Nephron progenitor cell (in vitro differentiated cells): ENCODE data around the gene CNOT3.
A peak's percentile ranks its signal among the peaks of the same experiment; 100 is the strongest.
"Not testable (repeated sequence)": the region's sequence is repeated elsewhere in the genome, so short reads cannot be mapped to it uniquely, and the experiment has no call there.

ENCODE experiments used
- DNase-seq: peaks from one replicate; pipeline ENCODE4 v3.0.0; 2021
- H3K27ac Mint-ChIP-seq: 2 replicates; pipeline ENCODE4 v1.8.0; 2021; ENCODE audit warnings: mild to moderate bottlenecking, moderate library complexity, mixed read lengths
- H3K27me3 Mint-ChIP-seq: 2 replicates; pipeline ENCODE4 v1.8.0; 2021; ENCODE audit warnings: mild to moderate bottlenecking, low read depth, mixed read lengths; ENCODE audit not compliant: poor library complexity
- H3K36me3 Mint-ChIP-seq: 2 replicates; pipeline ENCODE4 v1.8.0; 2021; ENCODE audit warnings: low read depth, mixed read lengths
- H3K4me1 Mint-ChIP-seq: 2 replicates; pipeline ENCODE4 v1.8.0; 2021; ENCODE audit warnings: mixed read lengths
- H3K4me3 Mint-ChIP-seq: 2 replicates; pipeline ENCODE4 v1.8.0; 2021; ENCODE audit warnings: mild to moderate bottlenecking, moderate library complexity, mixed read lengths
- H3K9me3 Mint-ChIP-seq: 2 replicates; pipeline ENCODE4 v1.8.0; 2021; ENCODE audit warnings: mild to moderate bottlenecking, moderate library complexity, mixed read lengths
- TF ChIP-seq, protein P1 (sequence below): fragments of 200-600 bp; sonication (generic); IDR thresholded peaks from 2 replicates; pipeline ENCODE4 v1.5.0; 2021; ENCODE audit warnings: antibody characterized with exemption

CNOT3 gene

DNA sequence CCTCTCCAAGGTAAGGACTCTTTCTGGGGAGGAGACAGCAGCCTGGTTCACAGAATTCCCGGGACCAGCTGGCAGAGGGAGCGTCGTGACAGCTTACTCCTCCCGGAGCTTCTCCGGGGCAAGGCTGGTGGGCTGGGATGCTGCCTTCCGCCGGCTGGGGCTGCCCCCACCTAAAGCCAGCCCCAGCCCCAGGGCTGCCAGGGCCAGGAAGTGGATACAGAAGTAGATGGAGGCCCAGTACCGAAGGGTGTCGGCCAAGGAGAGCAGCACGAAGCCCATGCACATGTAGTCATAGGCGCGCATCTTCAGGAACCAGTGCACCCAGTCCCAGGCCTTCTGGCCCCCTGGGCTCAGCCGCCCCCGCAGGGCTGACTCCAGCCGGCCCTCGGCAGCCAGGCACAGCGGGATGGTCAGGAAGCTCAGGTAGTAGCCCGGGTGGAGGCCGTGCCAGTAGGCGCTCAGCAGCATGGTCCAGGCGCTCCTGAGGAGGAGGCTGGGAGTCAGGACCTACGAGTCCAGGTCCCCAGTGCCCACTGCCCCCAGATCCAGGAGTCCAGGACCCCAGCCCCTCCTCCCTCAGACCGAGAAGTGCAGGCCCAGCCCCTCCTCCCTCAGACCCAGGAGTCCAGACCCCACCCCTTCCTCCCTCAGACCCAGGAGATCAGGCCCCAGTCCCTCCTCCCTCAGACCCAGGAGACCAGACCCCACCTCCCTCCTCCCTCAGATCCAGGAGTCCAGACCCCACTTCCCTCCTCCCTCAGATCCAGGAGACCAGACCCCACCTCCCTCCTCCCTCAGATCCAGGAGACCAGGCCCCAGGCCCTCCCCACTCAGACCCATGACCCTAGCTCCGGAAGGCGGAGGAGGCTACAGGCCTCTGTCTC, 36.6 kb downstream of the CNOT3 start:
- TF ChIP-seq, protein P1, sequence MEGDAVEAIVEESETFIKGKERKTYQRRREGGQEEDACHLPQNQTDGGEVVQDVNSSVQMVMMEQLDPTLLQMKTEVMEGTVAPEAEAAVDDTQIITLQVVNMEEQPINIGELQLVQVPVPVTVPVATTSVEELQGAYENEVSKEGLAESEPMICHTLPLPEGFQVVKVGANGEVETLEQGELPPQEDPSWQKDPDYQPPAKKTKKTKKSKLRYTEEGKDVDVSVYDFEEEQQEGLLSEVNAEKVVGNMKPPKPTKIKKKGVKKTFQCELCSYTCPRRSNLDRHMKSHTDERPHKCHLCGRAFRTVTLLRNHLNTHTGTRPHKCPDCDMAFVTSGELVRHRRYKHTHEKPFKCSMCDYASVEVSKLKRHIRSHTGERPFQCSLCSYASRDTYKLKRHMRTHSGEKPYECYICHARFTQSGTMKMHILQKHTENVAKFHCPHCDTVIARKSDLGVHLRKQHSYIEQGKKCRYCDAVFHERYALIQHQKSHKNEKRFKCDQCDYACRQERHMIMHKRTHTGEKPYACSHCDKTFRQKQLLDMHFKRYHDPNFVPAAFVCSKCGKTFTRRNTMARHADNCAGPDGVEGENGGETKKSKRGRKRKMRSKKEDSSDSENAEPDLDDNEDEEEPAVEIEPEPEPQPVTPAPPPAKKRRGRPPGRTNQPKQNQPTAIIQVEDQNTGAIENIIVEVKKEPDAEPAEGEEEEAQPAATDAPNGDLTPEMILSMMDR, result no peak
- Mint-ChIP-seq H3K4me3 (no peak overlapping the region), H3K9me3 (no peaks in the 10 kb centered on the region), H3K27ac (no peak overlapping the region), H3K36me3 (peaks cover 13% of the 10 kb centered on the region), H3K4me1 (peaks cover 23% of the 10 kb centered on the region), H3K27me3 (no peaks in the 10 kb centered on the region)
- DNase-seq, result no peak

DNA sequence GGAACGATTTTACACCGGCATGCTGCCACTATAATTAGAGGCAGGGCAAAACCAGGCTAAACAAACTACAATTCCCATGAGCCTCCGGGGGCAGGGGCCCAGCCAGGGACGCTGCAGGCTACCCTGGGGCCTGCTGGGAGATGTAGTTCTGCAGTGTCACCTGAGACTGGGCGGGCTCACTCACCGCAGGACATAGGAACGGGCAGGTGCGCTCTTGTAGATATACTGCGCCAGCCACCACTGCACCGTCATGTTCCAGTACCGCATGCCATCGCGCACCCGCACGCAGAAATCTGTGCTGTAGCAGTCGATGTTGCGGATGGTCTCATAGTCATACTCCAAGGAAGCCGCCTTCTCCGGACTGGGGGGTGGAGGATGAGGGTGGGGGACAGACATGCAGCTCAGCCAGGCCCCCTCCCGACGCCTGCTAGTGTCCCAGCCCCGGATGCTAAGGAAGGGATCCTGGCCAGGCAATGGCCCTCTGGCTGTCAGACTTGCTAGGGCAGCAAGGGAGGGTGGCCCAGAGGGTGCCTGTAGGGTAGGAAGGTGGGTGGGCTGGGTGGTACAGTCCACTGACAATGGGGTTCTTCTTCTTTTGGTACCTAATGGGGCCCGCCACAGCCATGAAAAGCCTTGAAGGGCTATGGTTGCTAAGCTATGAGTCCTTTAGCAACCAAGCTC, 41.2 kb downstream of the CNOT3 start:
- TF ChIP-seq, protein P1, result no peak
- Mint-ChIP-seq H3K36me3 (peaks cover 21% of the 10 kb centered on the region), H3K27me3 (no peaks in the 10 kb centered on the region), H3K4me3 (no peak overlapping the region), H3K9me3 (no peaks in the 10 kb centered on the region), H3K27ac (no peak overlapping the region), H3K4me1 (peaks cover 23% of the 10 kb centered on the region)
- DNase-seq, result peak; percentile 62

DNA sequence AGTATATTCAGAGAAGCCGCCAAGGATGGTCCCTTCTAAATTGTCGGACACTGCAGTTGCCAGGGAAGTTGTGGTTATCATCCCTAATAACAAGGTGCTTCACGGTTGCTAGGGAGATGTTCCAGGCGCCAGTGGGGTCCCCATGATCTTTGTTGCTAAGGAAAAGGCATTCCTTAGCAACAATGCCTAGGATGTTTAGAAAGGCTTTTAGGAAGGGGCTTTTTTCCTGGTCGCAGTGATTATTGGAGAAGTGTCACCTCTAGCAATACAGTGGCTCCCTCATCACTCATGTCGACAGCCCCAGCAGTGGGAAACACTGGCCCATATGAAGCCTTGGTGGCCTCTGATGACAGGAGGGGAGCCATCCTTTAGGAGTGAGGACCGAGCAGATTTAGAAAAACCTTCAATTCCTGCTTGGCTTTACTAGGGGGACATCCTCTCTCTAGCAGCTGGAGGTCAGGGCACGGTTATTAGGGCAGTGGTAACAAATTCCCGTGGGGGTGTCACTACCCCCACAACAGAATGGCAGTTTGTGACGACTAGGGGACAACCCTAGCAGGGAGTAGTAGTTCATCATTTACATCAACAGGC, 41.8 kb downstream of the CNOT3 start:
- Mint-ChIP-seq H3K27ac (peak overlapping the region; percentile 98), H3K27me3 (no peaks in the 10 kb centered on the region), H3K9me3 (no peaks in the 10 kb centered on the region), H3K4me3 (no peak overlapping the region), H3K4me1 (peaks cover 23% of the 10 kb centered on the region), H3K36me3 (peaks cover 28% of the 10 kb centered on the region)
- no peak for DNase-seq
- TF ChIP-seq, protein P1, result no peak

DNA sequence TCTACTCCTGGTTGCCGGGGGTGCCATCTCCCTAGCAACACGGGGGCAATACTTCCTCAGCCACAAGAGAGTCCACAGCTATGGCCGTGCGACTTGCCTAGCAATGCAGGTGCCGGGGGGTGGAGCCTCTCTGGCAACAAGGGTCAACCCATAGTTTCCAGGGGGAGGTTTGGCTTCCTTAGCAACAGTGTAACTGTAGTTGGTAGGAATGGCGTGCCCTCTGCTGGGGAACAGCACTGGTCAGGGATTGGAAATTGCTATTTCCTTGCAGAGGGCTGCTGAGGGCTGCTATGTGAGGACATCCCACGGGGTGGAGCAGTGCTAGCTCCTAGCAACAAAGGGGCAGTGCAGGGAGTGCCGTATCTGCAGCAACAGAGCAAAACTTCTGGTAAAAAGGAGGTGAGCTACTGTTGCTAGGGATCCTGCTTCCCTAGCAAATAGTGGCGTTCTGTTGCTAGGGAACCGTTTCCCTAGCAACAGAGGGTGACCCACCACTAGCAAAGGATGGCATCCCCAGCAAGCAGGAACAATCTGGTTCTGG, 42.4 kb downstream of the CNOT3 start:
- Mint-ChIP-seq H3K36me3 (peaks cover 29% of the 10 kb centered on the region), H3K27ac (peak overlapping the region; percentile 98), H3K27me3 (no peaks in the 10 kb centered on the region), H3K4me1 (peaks cover 17% of the 10 kb centered on the region), H3K4me3 (no peak overlapping the region), H3K9me3 (no peaks in the 10 kb centered on the region)
- TF ChIP-seq, protein P1, result peak; percentile 63
- peak; percentile 79 for DNase-seq

DNA sequence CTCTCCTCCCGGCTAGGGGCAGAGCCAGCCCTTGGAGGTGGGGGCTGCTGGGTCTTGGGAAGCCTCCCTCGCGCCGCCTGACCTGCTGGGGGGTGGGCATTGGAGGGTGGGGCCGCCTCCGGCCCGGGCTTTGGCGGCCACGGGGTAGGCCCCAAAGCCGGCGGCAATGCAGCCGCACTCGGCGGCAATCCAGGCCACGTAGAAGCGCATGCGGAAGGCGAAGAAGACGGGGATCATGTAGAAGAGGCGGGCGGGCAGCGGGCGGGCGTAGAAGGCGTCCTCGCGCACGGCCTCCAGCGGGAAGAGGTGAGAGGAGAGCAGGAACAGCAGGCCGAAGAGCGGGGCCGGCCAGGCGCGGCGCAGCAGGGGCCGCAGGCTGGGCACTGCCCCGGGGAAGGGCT, 43.1 kb downstream of the CNOT3 start:
- Mint-ChIP-seq H3K4me3 (no peak overlapping the region), H3K27me3 (no peaks in the 10 kb centered on the region), H3K36me3 (peaks cover 34% of the 10 kb centered on the region), H3K9me3 (no peaks in the 10 kb centered on the region), H3K27ac (no peak overlapping the region), H3K4me1 (peaks cover 17% of the 10 kb centered on the region)
- DNase-seq, result no peak
- TF ChIP-seq, protein P1, result no peak

DNA sequence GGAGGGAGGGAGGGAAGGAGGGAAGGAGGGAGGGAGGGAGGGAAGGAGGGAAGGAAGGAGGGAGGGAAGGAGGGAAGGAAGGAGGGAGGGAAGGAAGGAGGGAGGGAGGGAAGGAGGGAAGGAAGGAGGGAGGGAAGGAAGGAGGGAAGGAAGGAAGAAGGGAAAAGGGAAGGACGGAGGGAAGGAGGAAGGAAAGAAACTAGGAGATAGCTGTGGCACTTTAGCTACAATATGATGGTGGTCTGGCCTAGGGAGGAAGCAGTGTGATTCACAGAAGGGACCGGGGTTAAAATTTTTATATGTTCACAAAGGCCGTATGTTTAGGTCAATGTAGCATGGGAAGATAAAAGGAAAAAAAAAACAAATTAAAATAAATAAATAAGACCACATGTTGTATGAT, 44.3 kb downstream of the CNOT3 start:
- peaks cover 37% of the 10 kb centered on the region for H3K36me3 Mint-ChIP-seq
- H3K27ac Mint-ChIP-seq, DNase-seq, H3K4me3 Mint-ChIP-seq, H3K9me3 Mint-ChIP-seq, H3K27me3 Mint-ChIP-seq: not testable (repeated sequence)
- peaks cover 21% of the 10 kb centered on the region for H3K4me1 Mint-ChIP-seq
